ENCODE data around the gene USP19. TPM values are rescaled to one million over a fixed set of nuclear protein-coding genes. Genes with fewer than 3 reads are reported as not detected.

USP19 gene
- total and polyA plus RNA-seq, 2 of the 8 experiments (the other 6 are each of a cell fraction or from before 2014, with no cell fraction given), result 46.4 to 65.8 TPM

DNA sequence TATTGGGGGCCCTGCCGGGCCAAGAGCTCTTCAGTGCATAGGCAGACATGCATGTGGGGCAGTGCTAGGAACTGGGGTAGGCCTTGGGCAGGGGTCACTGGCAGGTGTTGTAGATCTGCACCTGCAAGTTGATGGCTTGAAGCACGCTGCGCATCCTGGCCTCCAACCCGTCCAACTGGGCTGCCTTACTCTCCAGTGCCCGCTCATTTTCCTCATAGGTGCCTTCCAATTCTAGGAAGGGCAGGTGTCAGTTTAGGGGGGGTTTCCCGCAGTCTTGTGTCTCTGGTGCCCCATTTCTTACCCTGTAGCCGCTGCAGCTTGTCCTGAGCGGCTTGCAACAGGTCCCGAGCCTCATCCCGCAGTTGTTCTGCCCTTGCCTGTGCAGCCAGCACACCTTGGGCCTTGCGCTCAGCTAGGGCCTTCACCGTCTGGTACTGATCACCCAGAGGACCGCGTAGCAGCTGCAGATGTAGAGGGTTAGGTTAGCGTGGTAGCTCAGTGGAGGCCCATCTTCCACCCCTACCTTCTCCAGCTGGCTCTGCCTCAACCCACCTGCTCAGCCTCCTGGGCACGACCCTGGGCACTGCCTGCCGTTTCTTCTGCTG is 611 bp upstream of the USP19 start:
- Histone ChIP-seq H3K9me3 (ENCODE audit: insufficient read depth in 2 of 2, low read depth in 1 of 2, low read length in 1 of 2) (no peaks in the 10 kb centered on the region), H3K27ac (ENCODE audit: low read depth, low read length) (peak overlapping the region; percentile 53), H3K23ac (ENCODE audit: insufficient read length) (no peak overlapping the region), H3K4ac (replicated peaks; ENCODE audit: insufficient read length, low read depth, low read length) (peak overlapping the region; percentile 87), H4K91ac (replicated peaks; ENCODE audit: insufficient read length, low read length) (peak overlapping the region; percentile 95), H2BK12ac (ENCODE audit: low read depth, low read length) (peak overlapping the region; percentile 19; the same call in 1 of the 2 replicates), H3K36me3 (ENCODE audit: control insufficient read depth in 2 of 4, insufficient read depth in 4 of 4, low read length in 3 of 4) (peaks cover 14 to 44% (median 32%) of the 10 kb centered on the region in 4 experiments), H3K9ac (replicated peaks in 1 of 4; ENCODE audit: extremely low read depth in 1 of 4, low read depth in 3 of 4, low read length in 3 of 4) (peak overlapping the region in 2 of 4 experiments; percentile 9 to 14; a peak in 3 of 7 replicates), H2AK5ac (ENCODE audit: low read depth, low read length) (0 out of 2 replicates have a peak overlapping the region, but pooled peaks have one; percentile 17), H2AFZ (ENCODE audit: low read length) (no peak overlapping the region), H3K18ac (ENCODE audit: extremely low read depth, low read length) (peak overlapping the region; percentile 83), H3K79me2 (ENCODE audit: control insufficient read depth in 1 of 2, insufficient read depth in 2 of 2, low read length in 2 of 2) (peaks cover 0 to 10% of the 10 kb centered on the region in 2 experiments; a peak in 2 of 4 replicates), H4K5ac (ENCODE audit: insufficient read length, low read depth, low read length) (peak overlapping the region; percentile 78), H3K79me1 (ENCODE audit: low read depth, low read length) (peaks cover 9% of the 10 kb centered on the region), H4K8ac (ENCODE audit: extremely low read depth, insufficient read depth, low read length) (peak overlapping the region; percentile 97), H3K4me3 (ENCODE audit: extremely low read depth in 1 of 4, insufficient read depth in 2 of 4, low read depth in 3 of 4, low read length in 4 of 4) (peak overlapping the region; percentile 83 to 92 (median 86); a peak in 6 of 8 replicates), H3K27me3 (replicated peaks in 1 of 4; ENCODE audit: control insufficient read depth in 3 of 4, extremely low read depth in 1 of 4, insufficient read depth in 3 of 4, low read length in 3 of 4) (no peaks in the 10 kb centered on the region), H4K20me1 (replicated peaks in 1 of 2; ENCODE audit: control insufficient read depth in 1 of 2, insufficient read depth in 2 of 2, low read length in 2 of 2) (peaks cover 0 to 8% of the 10 kb centered on the region in 2 experiments), H3K4me2 (ENCODE audit: insufficient read depth in 1 of 2, low read depth in 2 of 2, low read length in 2 of 2) (peak overlapping the region; percentile 92 to 99), H2BK20ac (ENCODE audit: low read length) (no peak overlapping the region), H2BK15ac (ENCODE audit: low read length) (peak overlapping the region; percentile 81), H3K4me1 (replicated peaks in 1 of 4; ENCODE audit: control insufficient read depth in 3 of 4, insufficient read depth in 4 of 4, low read length in 3 of 4) (peaks cover 0 to 11% (median 6%) of the 10 kb centered on the region in 4 experiments; a peak in 5 of 7 replicates), H3K14ac (ENCODE audit: insufficient read length) (no peak overlapping the region), H3K23me2 (ENCODE audit: low read depth, low read length) (peaks cover 5% of the 10 kb centered on the region), H2BK120ac (replicated peaks; ENCODE audit: low read depth, low read length) (no peak overlapping the region), H2BK5ac (ENCODE audit: low read depth, low read length) (peak overlapping the region; percentile 87; the same call in 1 of the 2 replicates), H3K56ac (replicated peaks; ENCODE audit: insufficient read length, low read depth, low read length) (no peak overlapping the region)
- ChIA-PET POLR2A (ENCODE audit: partially characterized antibody) (interaction anchor here (0.6 to 25.5 kb wide), 19 partner anchors 8 to 218 kb away, joined by 3 to 508 read pairs (median 5); partner anchors contain the start of genes IMPDH2, LAMB2, NDUFAF3 and P4HTM), CTCF (ENCODE audit: partially characterized antibody) (interaction anchor here (0.6 to 4.4 kb wide), 10 partner anchors 11 to 410 kb away, joined by 3 to 20 read pairs (median 4); partner anchors contain the start of genes KLHDC8B, LAMB2, NDUFAF3 and QARS1)
- 82% methylated on average over 17 of the region's 17 CpGs; no CpG with 5 or more reads in 1 of the 2 experiments for WGBS, 2 experiments (ENCODE audit: extremely low coverage in 1 of 2, insufficient coverage in 1 of 2, insufficient read length in 1 of 2, insufficient replicate concordance in 2 of 2, low coverage in 1 of 2, low lambda C conversion rate in 2 of 2, missing lambda C conversion rate in 1 of 2)
- DNase-seq (ENCODE audit: low read depth in 1 of 2, low spot score in 2 of 2) (no peak), FAIRE-seq (no peak)
- TF ChIP-seq RBBP5 (IDR thresholded peaks at IDR 0.05; ENCODE audit: borderline replicate concordance, low read depth, low read length), result no peak
- peak; percentile 11 for TF ChIP-seq ASH2L (IDR thresholded peaks at IDR 0.05; ENCODE audit: low read length)
